ENCODE measurements around the gene MED28.

GRCh38 chr4:17577665-17578481 is 36.6 kb upstream of the MED28 start:
- no peak for TF ChIP-seq EZH2 (IDR thresholded peaks at IDR 0.05; ENCODE audit: low read length)
- TF ChIP-seq CTCF (optimal IDR thresholded peaks at IDR 0.05 in 1 of 3, IDR thresholded peaks at IDR 0.05 in 1 of 3, conservative IDR thresholded peaks at IDR 0.05 in 1 of 3; ENCODE audit: extremely low read depth in 1 of 3, insufficient read depth in 2 of 3, low read length in 3 of 3) = no peak

Data from keratinocyte (primary cell).